ENCODE measurements around the gene BEST1. TPM values are rescaled to one million over a fixed set of nuclear protein-coding genes. Genes with fewer than 3 reads are reported as not detected.
A peak's percentile ranks its signal among the peaks of the same experiment; 100 is the strongest.

The BEST1 gene
- total RNA-seq, 1 donor, result 8.0 TPM

DNA sequence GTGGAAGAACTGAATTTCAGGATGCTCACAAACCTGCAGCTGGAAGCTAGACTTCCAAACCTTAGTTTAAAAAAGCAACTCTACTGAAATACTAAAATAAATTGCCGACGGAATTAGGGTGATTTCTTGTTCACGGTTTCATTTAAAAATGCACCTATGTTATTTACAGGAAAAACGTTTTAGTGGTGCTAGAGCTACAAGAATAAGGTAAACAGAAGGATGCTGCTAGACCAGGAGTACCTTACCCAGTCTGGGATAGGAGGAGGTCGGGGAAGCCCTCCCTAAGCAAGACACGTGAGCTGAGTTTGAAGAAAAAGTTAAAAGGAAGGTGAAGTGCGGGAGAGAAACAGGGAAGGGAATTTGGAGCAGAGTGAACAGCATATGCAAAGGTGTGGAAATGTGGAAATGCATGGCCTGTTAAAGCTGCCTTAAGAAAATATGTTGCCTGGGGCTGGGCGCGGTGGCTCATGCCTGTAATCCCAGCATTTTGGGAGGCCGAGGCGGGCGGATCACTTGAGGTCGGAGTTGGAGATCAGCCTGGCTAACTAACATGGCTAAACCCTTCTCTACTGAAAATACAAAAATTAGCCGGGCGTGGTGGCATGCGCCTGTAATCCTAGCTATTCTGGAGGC is 18.7 kb downstream of the BEST1 start:
- Histone ChIP-seq H3K36me3 (ENCODE audit: insufficient read depth, low read length) (peaks cover 19% of the 10 kb centered on the region), H3K9me3 (ENCODE audit: low read depth, low read length) (no peaks in the 10 kb centered on the region), H3K79me2 (ENCODE audit: insufficient read depth, low read length) (peaks cover 39% of the 10 kb centered on the region), H3K4me3 (ENCODE audit: insufficient read depth, low read length) (peak overlapping the region; percentile 78), H3K4me1 (ENCODE audit: insufficient read depth, low read length) (peaks cover 66% of the 10 kb centered on the region), H3K27ac (ENCODE audit: low read depth, low read length) (peak overlapping the region; percentile 98), H4K20me1 (ENCODE audit: insufficient read depth, low read length) (peaks cover 31% of the 10 kb centered on the region), H3K4me2 (ENCODE audit: insufficient read depth, low read length) (peak overlapping the region; percentile 90), H3K27me3 (ENCODE audit: insufficient read depth, low read length) (no peaks in the 10 kb centered on the region), H2AFZ (ENCODE audit: low read length) (no peak overlapping the region)
- TF ChIP-seq, protein P1, sequence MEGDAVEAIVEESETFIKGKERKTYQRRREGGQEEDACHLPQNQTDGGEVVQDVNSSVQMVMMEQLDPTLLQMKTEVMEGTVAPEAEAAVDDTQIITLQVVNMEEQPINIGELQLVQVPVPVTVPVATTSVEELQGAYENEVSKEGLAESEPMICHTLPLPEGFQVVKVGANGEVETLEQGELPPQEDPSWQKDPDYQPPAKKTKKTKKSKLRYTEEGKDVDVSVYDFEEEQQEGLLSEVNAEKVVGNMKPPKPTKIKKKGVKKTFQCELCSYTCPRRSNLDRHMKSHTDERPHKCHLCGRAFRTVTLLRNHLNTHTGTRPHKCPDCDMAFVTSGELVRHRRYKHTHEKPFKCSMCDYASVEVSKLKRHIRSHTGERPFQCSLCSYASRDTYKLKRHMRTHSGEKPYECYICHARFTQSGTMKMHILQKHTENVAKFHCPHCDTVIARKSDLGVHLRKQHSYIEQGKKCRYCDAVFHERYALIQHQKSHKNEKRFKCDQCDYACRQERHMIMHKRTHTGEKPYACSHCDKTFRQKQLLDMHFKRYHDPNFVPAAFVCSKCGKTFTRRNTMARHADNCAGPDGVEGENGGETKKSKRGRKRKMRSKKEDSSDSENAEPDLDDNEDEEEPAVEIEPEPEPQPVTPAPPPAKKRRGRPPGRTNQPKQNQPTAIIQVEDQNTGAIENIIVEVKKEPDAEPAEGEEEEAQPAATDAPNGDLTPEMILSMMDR (IDR thresholded peaks at IDR 0.05; ENCODE audit: extremely low read depth, low read depth, low read length), result no peak
- no peak for DNase-seq (ENCODE audit: insufficient read length, low spot score, missing footprints)

DNA sequence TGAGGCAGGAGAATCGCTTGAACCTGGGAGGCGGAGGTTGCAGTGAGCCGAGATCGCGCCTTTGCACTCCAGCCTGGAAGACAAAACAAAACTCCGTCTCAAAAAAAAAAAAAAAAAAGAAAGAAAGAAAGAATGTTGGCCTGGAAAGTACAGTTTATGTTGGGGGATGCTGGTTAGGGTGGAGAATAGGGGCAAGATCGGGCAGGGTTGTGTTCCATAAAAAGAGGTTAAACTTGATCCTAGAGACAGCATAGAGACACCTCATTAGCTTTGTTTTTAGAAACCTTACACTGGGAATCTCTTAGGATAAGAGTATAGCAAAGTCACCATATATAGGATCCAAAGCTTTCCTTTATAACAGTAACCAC is 19.2 kb downstream of the BEST1 start:
- Histone ChIP-seq H3K9me3 (ENCODE audit: low read depth, low read length) (no peaks in the 10 kb centered on the region), H3K4me3 (ENCODE audit: insufficient read depth, low read length) (no peak overlapping the region), H3K79me2 (ENCODE audit: insufficient read depth, low read length) (peaks cover 39% of the 10 kb centered on the region), H4K20me1 (ENCODE audit: insufficient read depth, low read length) (peaks cover 26% of the 10 kb centered on the region), H3K4me2 (ENCODE audit: insufficient read depth, low read length) (peak overlapping the region; percentile 12), H3K27me3 (ENCODE audit: insufficient read depth, low read length) (no peaks in the 10 kb centered on the region), H3K36me3 (ENCODE audit: insufficient read depth, low read length) (peaks cover 14% of the 10 kb centered on the region), H3K4me1 (ENCODE audit: insufficient read depth, low read length) (peaks cover 62% of the 10 kb centered on the region), H2AFZ (ENCODE audit: low read length) (no peak overlapping the region), H3K27ac (ENCODE audit: low read depth, low read length) (peak overlapping the region; percentile 98)
- TF ChIP-seq, protein P1 (IDR thresholded peaks at IDR 0.05; ENCODE audit: extremely low read depth, low read depth, low read length), result no peak
- DNase-seq (ENCODE audit: insufficient read length, low spot score, missing footprints), result no peak

DNA sequence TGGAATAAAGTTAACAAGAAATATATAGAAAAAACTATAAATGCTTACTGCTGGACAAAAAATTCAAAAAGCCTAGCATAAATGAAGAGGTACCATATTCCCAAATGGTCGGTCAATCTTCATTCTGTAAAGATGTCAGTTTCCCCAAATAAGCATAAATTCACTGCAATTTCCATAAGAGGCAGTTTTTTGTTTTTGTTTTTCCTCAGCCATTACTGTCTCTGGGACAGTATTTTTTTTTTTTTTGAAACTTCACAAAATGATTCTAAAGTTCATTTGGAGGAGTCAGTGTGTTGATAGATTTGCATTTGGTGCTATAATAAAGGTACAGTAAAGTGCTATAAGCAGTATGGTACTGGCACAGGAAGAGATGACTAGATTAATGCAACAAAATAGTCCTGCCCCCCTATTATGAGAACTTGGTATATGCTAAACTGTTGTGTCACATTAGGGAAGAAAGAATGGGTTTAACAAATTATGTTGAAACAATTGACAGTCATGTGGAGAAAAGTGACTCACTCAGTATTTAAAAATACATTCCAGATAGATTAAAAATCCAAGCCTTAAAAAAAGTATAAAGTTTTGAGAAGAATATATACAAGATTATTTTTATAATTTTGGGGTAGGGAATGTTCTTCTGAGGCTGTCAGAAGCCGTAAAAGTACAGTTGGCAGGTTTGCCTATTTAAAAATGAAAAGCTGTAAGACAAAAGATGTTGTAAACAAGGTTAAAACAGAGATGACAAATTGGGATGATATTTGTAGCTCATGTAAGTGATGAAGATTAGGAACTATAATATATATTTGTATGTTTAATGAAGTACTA is 19.9 kb downstream of the BEST1 start:
- Histone ChIP-seq H3K4me3 (ENCODE audit: insufficient read depth, low read length) (no peak overlapping the region), H2AFZ (ENCODE audit: low read length) (no peak overlapping the region), H4K20me1 (ENCODE audit: insufficient read depth, low read length) (peaks cover 20% of the 10 kb centered on the region), H3K27ac (ENCODE audit: low read depth, low read length) (peak overlapping the region; percentile 98), H3K27me3 (ENCODE audit: insufficient read depth, low read length) (no peaks in the 10 kb centered on the region), H3K9me3 (ENCODE audit: low read depth, low read length) (no peaks in the 10 kb centered on the region), H3K4me2 (ENCODE audit: insufficient read depth, low read length) (peak overlapping the region; percentile 70), H3K79me2 (ENCODE audit: insufficient read depth, low read length) (peaks cover 34% of the 10 kb centered on the region), H3K36me3 (ENCODE audit: insufficient read depth, low read length) (peaks cover 7% of the 10 kb centered on the region), H3K4me1 (ENCODE audit: insufficient read depth, low read length) (peaks cover 57% of the 10 kb centered on the region)
- peak; percentile 96 for DNase-seq (ENCODE audit: insufficient read length, low spot score, missing footprints)
- TF ChIP-seq, protein P1 (IDR thresholded peaks at IDR 0.05; ENCODE audit: extremely low read depth, low read depth, low read length), result no peak

Data from osteoblast (primary cell).